Skeletal muscle cell (primary cell): ENCODE data around the gene EEA1.
A peak's percentile ranks its signal among the peaks of the same experiment; 100 is the strongest.
"Not testable (repeated sequence)": the region's sequence is repeated elsewhere in the genome, so short reads cannot be mapped to it uniquely, and the experiment has no call there.

ENCODE experiments used
- DNase-seq: peaks from one replicate; pipeline ENCODE4 v3.0.0-alpha.2; 2010; ENCODE audit warnings: low read depth
- H3K4me3 ChIP-seq: 2 replicates; pipeline ENCODE4 v1.5.1; 2011; ENCODE audit warnings: low read depth, mild to moderate bottlenecking, control low read depth, low read length, moderate library complexity

Gene EEA1

GRCh38 chr12:92769124-92769901 lies 159.8 kb downstream of the EEA1 start:
- H3K4me3 ChIP-seq, result no peak overlapping the region

GRCh38 chr12:92765871-92766270 lies 163.2 kb downstream of the EEA1 start:
- H3K4me3 ChIP-seq, result no peak overlapping the region
- no peak for DNase-seq

More at GRCh38 chr12:92769124-92769901, 159.8 kb downstream of the EEA1 start:
- no peak for DNase-seq

- no peak overlapping the region for H3K4me3 ChIP-seq
- DNase-seq, result peak; percentile 82
Measured at GRCh38 chr12:92764831-92765230, 164.3 kb downstream of the EEA1 start.

DNA sequence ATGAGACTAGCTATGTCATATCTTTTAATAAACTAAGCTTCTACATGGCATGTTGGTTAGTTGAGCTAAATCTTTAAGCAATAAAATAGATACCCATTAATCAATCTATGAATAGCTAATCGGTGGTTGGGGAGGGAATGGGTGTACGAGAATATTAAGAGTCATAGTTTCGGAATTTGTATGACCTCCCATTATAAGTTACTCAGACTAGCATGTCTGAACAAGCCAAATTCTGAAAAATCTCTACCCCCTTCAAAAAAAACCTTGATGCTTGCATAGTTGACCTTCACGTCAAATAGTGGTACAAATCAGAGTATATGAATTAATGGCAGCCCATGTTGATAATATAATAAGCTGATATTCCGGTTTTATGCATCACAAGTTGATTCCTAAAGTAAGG lies 166.3 kb downstream of the EEA1 start:
- H3K4me3 ChIP-seq, result no peak overlapping the region
- no peak for DNase-seq

DNA sequence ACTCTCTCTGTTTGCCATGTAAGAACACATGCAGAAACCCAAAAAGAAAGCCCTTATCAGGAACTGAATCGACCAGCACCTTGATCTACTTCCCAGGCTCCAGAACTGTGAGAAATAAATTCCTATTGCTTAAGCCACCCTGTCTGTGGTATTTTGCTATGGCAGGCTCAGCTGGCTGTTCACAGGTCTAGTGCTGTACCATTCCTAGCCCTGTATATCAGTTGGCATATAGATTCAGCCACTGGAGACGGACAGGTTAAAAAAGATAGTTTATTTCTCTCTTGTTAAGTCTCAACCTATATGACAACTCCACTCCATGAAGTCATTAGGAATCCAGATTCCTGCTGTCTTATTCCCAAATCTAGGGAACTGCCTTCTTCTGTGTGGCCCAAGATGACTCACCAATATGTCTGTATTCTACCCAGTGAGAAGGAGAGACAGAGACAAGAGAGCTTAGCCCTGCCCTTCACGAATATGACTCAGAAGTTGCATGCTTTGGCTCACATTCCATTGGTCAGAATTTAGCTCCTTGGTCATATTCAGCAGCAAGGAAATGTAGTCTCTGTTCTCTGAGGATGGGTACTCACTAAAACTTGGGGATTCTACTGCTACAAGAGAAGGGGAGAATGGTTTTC lies 169.3 kb downstream of the EEA1 start:
- H3K4me3 ChIP-seq, result no peak overlapping the region
- DNase-seq, result peak; percentile 81

DNA sequence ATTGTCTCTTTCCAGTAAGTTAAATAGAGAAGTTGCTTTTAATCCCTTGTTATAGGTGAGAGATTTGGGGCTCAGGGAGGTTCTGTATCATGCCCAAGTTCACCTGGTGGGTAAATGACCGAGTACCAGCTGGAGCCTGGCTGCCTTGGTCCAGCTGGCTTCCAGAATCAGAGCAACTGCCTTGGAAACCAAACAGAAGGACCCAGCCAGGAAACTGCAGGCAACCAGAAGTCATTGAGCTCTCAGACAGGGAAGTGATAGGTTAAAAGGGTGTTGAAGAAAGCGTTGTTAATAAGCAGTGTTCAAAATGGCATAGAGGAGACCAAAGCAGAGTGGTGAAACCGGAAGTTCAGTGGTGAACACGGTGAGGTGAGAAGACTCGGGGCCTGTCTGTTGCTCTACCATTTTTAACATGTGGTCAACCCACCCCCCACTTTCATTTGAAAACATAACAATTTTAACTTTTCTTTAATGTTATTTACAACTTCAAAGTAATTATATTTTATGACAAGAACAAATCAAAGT lies 171.4 kb downstream of the EEA1 start:
- H3K4me3 ChIP-seq, result no peak overlapping the region
- no peak for DNase-seq

DNA sequence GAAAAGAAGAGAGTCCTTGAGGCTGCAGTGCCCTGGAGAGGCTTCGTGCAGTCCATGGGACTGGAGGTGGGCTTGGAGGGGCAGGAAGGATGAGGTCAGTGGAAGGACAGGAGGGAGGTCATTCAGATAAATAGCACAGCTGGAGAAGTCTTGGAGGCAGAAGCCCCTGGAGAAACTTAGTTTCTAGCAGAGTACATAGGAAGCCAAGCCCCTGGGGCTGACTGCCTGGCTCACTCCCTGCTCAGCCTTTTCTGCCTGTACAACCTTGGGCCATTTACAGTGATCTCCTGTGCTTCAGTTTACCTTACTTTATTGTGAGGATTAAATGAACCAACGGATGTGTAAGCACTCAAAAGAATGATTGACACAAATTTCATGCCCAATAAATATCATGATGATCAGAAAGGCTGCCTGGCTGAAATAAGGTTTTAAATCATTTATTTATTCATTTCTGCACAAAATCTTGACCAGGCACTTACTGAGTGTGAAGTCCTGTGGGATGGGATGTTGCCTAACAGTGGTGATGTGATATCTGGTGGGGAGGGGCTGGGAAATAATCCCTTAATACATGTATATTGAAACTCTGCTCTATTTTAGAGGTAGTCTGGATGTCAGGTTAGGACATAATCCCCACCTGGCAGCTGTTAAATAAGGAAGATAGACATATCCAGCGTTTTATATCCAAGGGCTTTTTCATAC lies 172.0 kb downstream of the EEA1 start:
- DNase-seq, result no peak
- H3K4me3 ChIP-seq, result no peak overlapping the region

GRCh38 chr12:92753976-92754885 lies 174.9 kb downstream of the EEA1 start:
- DNase-seq, result no peak
- H3K4me3 ChIP-seq, result no peak overlapping the region

DNA sequence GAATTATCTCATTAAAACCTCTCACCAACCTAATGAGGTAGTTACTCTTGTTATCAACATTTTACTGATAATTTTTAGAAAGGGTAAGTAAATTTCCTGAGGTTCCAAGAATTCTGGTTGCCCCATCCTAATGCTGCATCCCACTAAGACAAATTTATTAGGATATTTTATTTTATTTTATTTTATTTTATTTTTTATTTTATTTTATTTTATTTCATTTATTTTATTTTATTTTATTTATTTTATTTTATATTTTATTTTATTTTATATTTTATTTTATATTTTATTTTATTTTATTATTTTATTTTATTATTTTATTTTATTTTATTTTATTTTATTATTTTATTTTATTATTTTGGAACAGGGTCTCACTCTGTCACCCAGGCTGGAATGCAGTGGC lies 179.4 kb downstream of the EEA1 start:
- DNase-seq, H3K4me3 ChIP-seq: not testable (repeated sequence)

DNA sequence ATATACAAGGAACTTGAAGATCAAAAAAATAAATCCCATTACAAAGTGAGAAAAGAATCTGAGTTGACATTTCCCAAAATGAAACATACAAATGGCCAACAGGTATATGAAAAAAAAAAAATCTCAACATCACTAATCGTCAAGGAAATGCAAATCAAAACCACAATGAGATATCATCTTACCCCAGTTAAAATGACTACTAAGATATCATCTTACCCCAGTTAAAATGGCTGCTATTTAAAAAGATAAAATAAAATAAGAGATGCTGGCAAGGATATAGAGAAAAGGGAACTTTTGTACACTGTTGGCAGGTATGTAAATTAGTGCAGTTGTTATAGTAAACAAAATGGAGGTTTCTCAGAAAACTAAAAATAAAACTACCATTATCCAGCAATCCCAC lies 181.9 kb downstream of the EEA1 start:
- no peak overlapping the region for H3K4me3 ChIP-seq
- DNase-seq, result no peak

DNA sequence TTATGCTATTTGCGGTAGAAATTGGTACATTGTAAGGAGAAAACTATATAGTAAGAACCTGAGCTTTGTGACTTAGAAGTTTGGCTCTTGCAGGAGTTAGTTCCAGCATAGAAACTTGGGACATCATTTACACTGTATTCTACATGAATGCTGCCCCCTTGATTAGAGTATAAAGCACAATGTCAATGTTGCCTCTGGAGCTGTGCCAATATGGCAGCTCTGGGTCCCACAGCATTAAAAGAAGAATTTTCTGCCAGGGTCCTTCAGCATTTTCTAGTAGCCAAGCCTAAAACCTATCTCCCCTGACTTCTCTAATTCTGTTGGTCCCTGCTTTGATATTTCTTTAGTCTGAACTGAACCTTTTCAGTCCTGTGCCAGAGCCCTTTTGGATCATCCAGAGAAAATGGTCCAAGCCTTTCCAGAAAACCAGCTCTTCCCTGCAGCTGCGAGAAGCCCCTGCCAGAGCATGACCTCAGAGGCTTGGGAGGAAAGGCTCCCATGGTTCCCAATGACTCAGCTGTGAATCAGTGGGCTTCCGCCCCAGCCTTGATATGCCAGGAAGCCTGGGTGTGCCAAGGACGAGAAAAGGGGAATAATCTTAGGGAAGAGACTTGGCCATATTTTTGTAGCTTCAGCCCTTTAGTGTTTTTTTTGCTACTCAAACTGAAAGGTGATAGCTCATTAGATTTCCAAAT lies 183.1 kb downstream of the EEA1 start:
- DNase-seq, result peak; percentile 96

DNA sequence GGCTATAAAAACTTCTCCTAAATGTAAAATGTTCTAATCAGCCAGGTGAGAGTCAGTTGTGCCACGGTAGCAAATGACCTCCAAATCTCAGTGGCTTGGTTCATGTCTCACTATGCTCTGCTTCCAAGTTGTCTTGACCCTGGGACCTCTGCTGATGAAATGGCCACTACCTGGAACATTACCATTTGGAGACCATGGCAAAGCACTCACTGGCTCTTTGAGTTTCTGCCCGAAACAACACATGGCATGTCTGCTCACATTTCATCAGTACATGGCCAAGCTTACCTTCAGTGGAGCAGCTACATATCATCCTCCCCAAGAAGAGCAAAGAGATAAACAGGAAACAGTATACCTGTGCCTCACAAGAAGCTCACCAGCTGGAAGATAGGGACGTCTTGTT lies 186.1 kb downstream of the EEA1 start:
- no peak for DNase-seq
- no peak overlapping the region for H3K4me3 ChIP-seq

More for the DNA sequence above, 183.1 kb downstream of the EEA1 start:
- H3K4me3 ChIP-seq, result no peak overlapping the region

DNA sequence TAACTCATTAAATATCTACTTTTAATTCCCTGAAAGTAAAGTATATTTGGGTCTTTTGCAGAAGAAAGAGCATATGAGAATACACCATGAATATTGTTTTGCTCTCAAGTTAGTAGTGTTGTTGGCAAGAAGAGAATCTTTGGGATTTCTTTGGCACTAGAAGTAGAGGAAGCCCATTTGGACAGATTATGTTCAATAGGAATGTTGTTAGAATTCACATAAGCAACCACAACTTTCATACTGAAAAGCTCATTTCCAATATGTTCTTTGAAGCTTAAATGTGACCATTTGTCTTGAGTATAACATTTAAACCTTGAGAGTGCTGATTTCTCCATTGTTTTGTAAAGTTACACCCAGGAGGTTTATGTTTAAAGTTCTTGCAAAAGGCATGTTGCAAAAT lies 188.7 kb downstream of the EEA1 start:
- no peak overlapping the region for H3K4me3 ChIP-seq
- DNase-seq, result no peak

- H3K4me3 ChIP-seq, result no peak overlapping the region
- no peak for DNase-seq
Measured at GRCh38 chr12:92739113-92739512, 190.0 kb downstream of the EEA1 start.

GRCh38 chr12:92737855-92738850 lies 190.9 kb downstream of the EEA1 start:
- DNase-seq, result no peak
- no peak overlapping the region for H3K4me3 ChIP-seq

- no peak overlapping the region for H3K4me3 ChIP-seq
- no peak for DNase-seq
Measured at GRCh38 chr12:92736605-92737004, 192.5 kb downstream of the EEA1 start.

- DNase-seq, result peak; percentile 91
Measured at GRCh38 chr12:92735131-92735721, 193.9 kb downstream of the EEA1 start.

More at GRCh38 chr12:92735131-92735721, 193.9 kb downstream of the EEA1 start:
- H3K4me3 ChIP-seq, result no peak overlapping the region
